Astrocyte (in vitro differentiated cells and primary cell): ENCODE results near the gene IL21R. TPM values are rescaled to one million over a fixed set of nuclear protein-coding genes. Genes with fewer than 3 reads are reported as not detected.
A peak's percentile ranks its signal among the peaks of the same experiment; 100 is the strongest.
"Not testable (repeated sequence)": the region's sequence is repeated elsewhere in the genome, so short reads cannot be mapped to it uniquely, and the experiment has no call there.

Source experiments
- DNase-seq: peaks from one replicate; pipeline ENCODE4 v3.0.0-alpha.2; 2010; ENCODE audit warnings: low read depth
- FAIRE-seq: peaks from 2 replicates; lab custom pipeline; 2011; peaks lifted over from hg19 to GRCh38; lab: Jason Lieb, UNC
- H2AFZ ChIP-seq: 2 replicates; pipeline ENCODE4 v1.6.0; 2012; ENCODE audit warnings: low read depth, low read length, inconsistent platforms
- H3K27ac ChIP-seq: 2 replicates; pipeline ENCODE4 v1.5.1; 2011; ENCODE audit warnings: low read depth, low read length, inconsistent platforms
- H3K27me3 ChIP-seq: 2 replicates; pipeline ENCODE4 v1.6.0; 2011; ENCODE audit warnings: low read length, inconsistent platforms; ENCODE audit not compliant: insufficient read depth
- H3K36me3 ChIP-seq: 2 replicates; pipeline ENCODE4 v1.5.1; 2011; ENCODE audit warnings: low read length, inconsistent platforms; ENCODE audit not compliant: insufficient read depth
- H3K4me1 ChIP-seq: 2 replicates; pipeline ENCODE4 v1.5.1; 2011; ENCODE audit warnings: low read length, inconsistent platforms; ENCODE audit not compliant: insufficient read depth
- H3K4me2 ChIP-seq: 2 replicates; pipeline ENCODE4 v1.6.0; 2012; ENCODE audit warnings: low read length, inconsistent platforms
- H3K4me3 ChIP-seq: 2 replicates; pipeline ENCODE4 v1.5.1; 2011; ENCODE audit warnings: low read depth, mild to moderate bottlenecking, low read length, inconsistent platforms; ENCODE audit not compliant: insufficient read depth
- H3K79me2 ChIP-seq: 2 replicates; pipeline ENCODE4 v1.6.0; 2012; ENCODE audit warnings: mild to moderate bottlenecking, low read length, inconsistent platforms; ENCODE audit not compliant: insufficient read depth
- H3K9ac ChIP-seq: 2 replicates; pipeline ENCODE4 v1.6.0; 2012; ENCODE audit warnings: mild to moderate bottlenecking, low read length, inconsistent platforms
- H3K9me3 ChIP-seq: 2 replicates; pipeline ENCODE4 v1.5.1; 2012; ENCODE audit warnings: low read depth, mild to moderate bottlenecking, low read length, inconsistent platforms; ENCODE audit not compliant: insufficient read depth
- H4K20me1 ChIP-seq: 2 replicates; pipeline ENCODE4 v1.6.0; 2012; ENCODE audit warnings: low read length, inconsistent platforms; ENCODE audit not compliant: insufficient read depth
- H3K27ac Mint-ChIP-seq: one replicate; pipeline ENCODE4 v1.8.0; 2021; ENCODE audit warnings: mild to moderate bottlenecking, mixed read lengths; ENCODE audit not compliant: unreplicated experiment
- H3K27me3 Mint-ChIP-seq: one replicate; pipeline ENCODE4 v1.8.0; 2021; ENCODE audit warnings: low read depth, mixed read lengths; ENCODE audit not compliant: unreplicated experiment
- H3K36me3 Mint-ChIP-seq: one replicate; pipeline ENCODE4 v1.8.0; 2021; ENCODE audit warnings: low read depth, mixed read lengths; ENCODE audit not compliant: unreplicated experiment
- H3K4me1 Mint-ChIP-seq: one replicate; pipeline ENCODE4 v1.8.0; 2021; ENCODE audit warnings: low read depth, mixed read lengths; ENCODE audit not compliant: unreplicated experiment
- H3K4me3 Mint-ChIP-seq: one replicate; pipeline ENCODE4 v1.8.0; 2021; ENCODE audit warnings: mild to moderate bottlenecking, moderate library complexity, mixed read lengths; ENCODE audit not compliant: unreplicated experiment
- H3K9me3 Mint-ChIP-seq: one replicate; pipeline ENCODE4 v1.8.0; 2021; ENCODE audit warnings: mild to moderate bottlenecking, mixed read lengths; ENCODE audit not compliant: unreplicated experiment
- CTCF ChIP-seq: IDR thresholded peaks from 2 replicates; pipeline ENCODE4 v1.5.1; 2011; ENCODE audit warnings: low read depth, mild to moderate bottlenecking, inconsistent platforms, low read length, moderate library complexity; ENCODE audit not compliant: insufficient read depth
- EZH2 ChIP-seq: IDR thresholded peaks from 2 replicates; pipeline ENCODE4 v1.6.1; 2012; ENCODE audit warnings: mild to moderate bottlenecking, low read length, inconsistent platforms; ENCODE audit not compliant: insufficient read depth
- total RNA-seq: library from RNA; stranded (reverse); gene quantifications from 2 replicates; pipeline ENCODE4 v1.2.1, GENCODE V29; 2021

Gene IL21R
- total RNA-seq, 1 donor from 2014 or later, result 1.8 TPM

- Histone ChIP-seq H3K4me3 (no peak overlapping the region), H3K9me3 (no peaks in the 10 kb centered on the region), H3K27me3 (no peaks in the 10 kb centered on the region), H3K4me2 (peak overlapping the region; percentile 44), H2AFZ (peak overlapping the region; percentile 38), H3K79me2 (no peaks in the 10 kb centered on the region), H4K20me1 (no peaks in the 10 kb centered on the region), H3K36me3 (no peaks in the 10 kb centered on the region), H3K27ac (no peak overlapping the region), H3K4me1 (peaks cover 7% of the 10 kb centered on the region), H3K9ac (no peak overlapping the region)
- peak overlapping the region; percentile 58 for H3K4me3 Mint-ChIP-seq
- DNase-seq (peak; percentile 61), FAIRE-seq (peak; percentile 54)
- no peak for TF ChIP-seq EZH2
- TF ChIP-seq CTCF, result no peak
- H3K4me1 Mint-ChIP-seq, result peaks cover 27% of the 10 kb centered on the region
- H3K27ac Mint-ChIP-seq, result peak overlapping the region; percentile 79
- H3K27me3 Mint-ChIP-seq, result no peaks in the 10 kb centered on the region
- H3K9me3 Mint-ChIP-seq, result peaks cover 2% of the 10 kb centered on the region
- no peaks in the 10 kb centered on the region for H3K36me3 Mint-ChIP-seq
Observed at GRCh38 chr16:27408012-27408601, 6.1 kb downstream of the IL21R start.

GRCh38 chr16:27408602-27409031 is 6.6 kb downstream of the IL21R start:
- Histone ChIP-seq H3K4me3 (no peak overlapping the region), H3K36me3 (no peaks in the 10 kb centered on the region), H3K4me2 (peak overlapping the region; percentile 44), H3K9ac (no peak overlapping the region), H3K27me3 (no peaks in the 10 kb centered on the region), H3K79me2 (no peaks in the 10 kb centered on the region), H3K4me1 (peaks cover 7% of the 10 kb centered on the region), H3K27ac (no peak overlapping the region), H4K20me1 (no peaks in the 10 kb centered on the region), H2AFZ (no peak overlapping the region), H3K9me3 (no peaks in the 10 kb centered on the region)
- DNase-seq (no peak), FAIRE-seq (no peak)
- no peak for TF ChIP-seq CTCF
- no peak for TF ChIP-seq EZH2
- H3K36me3 Mint-ChIP-seq, result no peaks in the 10 kb centered on the region
- H3K9me3 Mint-ChIP-seq, result peaks cover 2% of the 10 kb centered on the region
- H3K4me1 Mint-ChIP-seq, result peaks cover 27% of the 10 kb centered on the region
- H3K4me3 Mint-ChIP-seq, result no peak overlapping the region
- H3K27ac Mint-ChIP-seq, result peak overlapping the region; percentile 79
- no peaks in the 10 kb centered on the region for H3K27me3 Mint-ChIP-seq

- not testable (repeated sequence) for H3K27me3 Mint-ChIP-seq, H3K79me2 ChIP-seq, H3K4me1 ChIP-seq, H3K4me3 ChIP-seq, H4K20me1 ChIP-seq, H3K4me2 ChIP-seq, H3K4me3 Mint-ChIP-seq, DNase-seq, H3K27ac ChIP-seq, H3K27me3 ChIP-seq, FAIRE-seq, H3K27ac Mint-ChIP-seq, H3K9ac ChIP-seq, H3K36me3 ChIP-seq, H2AFZ ChIP-seq, H3K9me3 ChIP-seq, H3K9me3 Mint-ChIP-seq, H3K36me3 Mint-ChIP-seq
- peaks cover 27% of the 10 kb centered on the region for H3K4me1 Mint-ChIP-seq
Observed at GRCh38 chr16:27409958-27410357, 8.0 kb downstream of the IL21R start.
